IPS-20b (cell line): ENCODE measurements around the gene IL1B.

ENCODE experiments used
- H3K27ac ChIP-seq: one replicate; pipeline ENCODE4 v1.5.1; 2013; ENCODE audit warnings: low read length
- H3K27me3 ChIP-seq: 2 replicates; pipeline ENCODE4 v1.6.1; 2013; ENCODE audit warnings: mild to moderate bottlenecking, low read length, inconsistent platforms; ENCODE audit not compliant: insufficient read depth
- H3K36me3 ChIP-seq: 2 replicates; pipeline ENCODE4 v1.6.1; 2013; ENCODE audit warnings: low read depth, mild to moderate bottlenecking, inconsistent platforms, low read length, moderate library complexity; ENCODE audit not compliant: insufficient read depth
- H3K4me1 ChIP-seq: 2 replicates; pipeline ENCODE4 v1.6.1; 2013; ENCODE audit warnings: mild to moderate bottlenecking, control low read depth, inconsistent platforms, low read length, moderate library complexity; ENCODE audit not compliant: insufficient read depth
- H3K4me3 ChIP-seq: 2 replicates; pipeline ENCODE4 v1.5.1; 2013; ENCODE audit warnings: mild to moderate bottlenecking, low read length, inconsistent platforms
- H3K9ac ChIP-seq: 2 replicates; pipeline ENCODE4 v1.6.1; 2013; ENCODE audit warnings: low read depth, mild to moderate bottlenecking, inconsistent platforms, low read length, moderate library complexity
- H3K9me3 ChIP-seq: 2 replicates; pipeline ENCODE4 v1.6.1; 2013; ENCODE audit warnings: mild to moderate bottlenecking, low read depth, low read length, inconsistent platforms; ENCODE audit not compliant: insufficient read depth

The IL1B gene

DNA sequence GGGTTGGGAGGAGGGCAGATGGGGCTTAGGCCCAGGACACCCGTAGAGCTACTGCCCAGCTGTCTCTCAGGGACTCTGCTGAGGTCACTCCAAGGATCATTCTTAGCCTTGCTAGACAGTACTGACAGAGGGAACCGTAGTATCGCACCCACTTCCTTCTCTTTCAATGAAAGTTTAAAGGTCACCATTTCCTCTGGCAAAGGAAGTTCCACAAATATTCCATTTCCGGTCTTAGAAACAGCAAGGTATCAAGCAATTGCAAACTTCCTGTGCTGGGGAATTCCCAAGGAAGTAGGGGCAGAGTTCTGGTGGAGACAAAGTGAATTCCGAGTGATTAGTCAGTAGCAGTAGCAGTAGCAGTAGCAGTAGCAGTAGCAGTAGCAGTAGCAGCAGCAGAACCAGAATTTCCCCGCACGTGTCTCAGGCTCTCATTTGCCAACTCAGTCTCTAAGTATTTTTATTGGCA is 24.7 kb downstream of the IL1B start:
- H3K27ac ChIP-seq, result no peak overlapping the region
- H3K9ac ChIP-seq, result no peak overlapping the region
- no peak overlapping the region for H3K4me3 ChIP-seq

DNA sequence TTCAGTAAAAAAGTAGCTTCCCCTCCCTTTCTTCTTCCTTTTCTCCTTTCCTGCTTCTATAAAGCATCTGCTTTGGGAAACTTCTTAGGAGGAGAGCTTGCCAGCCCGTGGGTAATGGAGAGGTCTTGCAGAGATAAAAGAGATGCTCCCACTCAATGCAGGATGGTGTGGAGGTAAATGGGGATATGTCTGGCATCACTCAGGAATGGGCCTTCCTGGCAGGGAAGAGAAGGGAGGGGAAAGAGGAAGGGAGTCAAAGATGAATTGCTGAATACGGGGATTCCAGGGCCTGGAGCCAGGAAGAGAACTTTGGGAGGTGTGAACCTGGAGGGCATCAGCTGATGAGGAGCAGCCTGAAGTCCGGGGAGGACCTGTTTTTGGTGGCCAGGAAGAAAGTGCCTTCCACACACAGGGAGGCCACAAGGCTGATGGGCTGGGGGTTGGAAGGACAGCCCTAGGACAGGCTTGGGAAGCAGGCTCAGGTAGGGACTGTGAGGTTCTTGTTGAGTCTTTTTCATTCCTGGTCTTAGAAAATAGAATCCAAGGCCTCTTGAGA is 25.2 kb downstream of the IL1B start:
- H3K4me1 ChIP-seq, result peaks cover 19% of the 10 kb centered on the region
- no peak overlapping the region for H3K9ac ChIP-seq
- H3K27ac ChIP-seq, result no peak overlapping the region
- H3K36me3 ChIP-seq, result no peaks in the 10 kb centered on the region
- no peak overlapping the region for H3K4me3 ChIP-seq
- no peaks in the 10 kb centered on the region for H3K27me3 ChIP-seq
- 0 out of 2 replicates have a peak, but pooled peaks cover 3% of the 10 kb centered on the region for H3K9me3 ChIP-seq

More for the DNA sequence above, 24.7 kb downstream of the IL1B start:
- Histone ChIP-seq H3K36me3 (no peaks in the 10 kb centered on the region), H3K9me3 (0 out of 2 replicates have a peak, but pooled peaks cover 3% of the 10 kb centered on the region), H3K27me3 (no peaks in the 10 kb centered on the region), H3K4me1 (peaks cover 21% of the 10 kb centered on the region)

DNA sequence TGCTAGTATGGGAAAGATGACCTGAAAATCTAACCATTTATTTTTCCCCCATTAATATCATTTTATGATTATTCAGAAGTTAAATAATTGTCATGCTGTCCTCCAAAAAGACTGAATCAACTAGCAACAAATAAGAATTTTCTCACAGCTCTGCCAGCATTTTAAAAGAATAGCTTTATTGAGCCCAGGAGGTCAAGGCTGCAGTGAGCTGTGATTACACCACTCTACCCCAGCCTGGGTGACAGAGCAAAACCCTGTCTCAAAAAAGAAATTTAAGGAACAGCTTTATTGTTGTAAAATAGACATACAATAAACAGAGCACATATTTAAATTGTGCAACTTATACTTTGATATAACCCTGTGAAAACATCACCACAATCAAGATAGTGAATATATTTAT is 27.5 kb downstream of the IL1B start:
- Histone ChIP-seq H3K9me3 (0 out of 2 replicates have a peak, but pooled peaks cover 3% of the 10 kb centered on the region), H3K9ac (no peak overlapping the region), H3K27ac (no peak overlapping the region)

DNA sequence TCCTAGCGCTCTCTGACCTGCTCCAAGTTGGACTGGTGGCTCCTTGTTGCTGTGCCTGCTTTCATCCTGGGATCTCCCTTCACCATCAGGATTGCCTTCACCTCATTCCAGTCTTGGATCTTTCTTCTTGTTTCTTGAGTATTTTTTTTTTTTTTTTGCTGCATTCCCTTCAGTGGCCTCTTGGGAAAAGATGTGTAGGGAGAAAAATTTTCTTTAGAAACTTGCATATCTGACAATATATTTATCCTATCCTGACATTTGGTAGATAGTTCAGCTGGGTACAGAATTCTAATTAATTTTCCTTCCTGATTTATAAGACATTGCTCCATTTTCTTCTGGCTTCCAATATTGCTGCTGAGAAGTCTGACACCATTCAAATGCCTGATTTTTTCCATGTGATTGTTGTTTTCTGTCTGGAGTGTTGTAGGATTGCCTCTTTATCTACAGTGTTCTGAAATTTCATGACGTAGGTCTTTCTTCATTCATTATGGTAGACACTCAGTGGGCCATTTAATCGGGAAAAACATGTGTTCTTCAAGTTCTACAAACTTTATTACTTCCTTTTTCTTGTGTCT is 29.3 kb downstream of the IL1B start:
- H3K9me3 ChIP-seq, result 0 out of 2 replicates have a peak, but pooled peaks cover 3% of the 10 kb centered on the region
- no peaks in the 10 kb centered on the region for H3K36me3 ChIP-seq
- H3K4me3 ChIP-seq, result no peak overlapping the region
- no peak overlapping the region for H3K27ac ChIP-seq
- no peaks in the 10 kb centered on the region for H3K4me1 ChIP-seq
- H3K9ac ChIP-seq, result no peak overlapping the region
- H3K27me3 ChIP-seq, result no peaks in the 10 kb centered on the region

More for the DNA sequence above, 27.5 kb downstream of the IL1B start:
- H3K36me3 ChIP-seq, result no peaks in the 10 kb centered on the region
- H3K27me3 ChIP-seq, result no peaks in the 10 kb centered on the region
- H3K4me1 ChIP-seq, result peaks cover 14% of the 10 kb centered on the region
- no peak overlapping the region for H3K4me3 ChIP-seq

DNA sequence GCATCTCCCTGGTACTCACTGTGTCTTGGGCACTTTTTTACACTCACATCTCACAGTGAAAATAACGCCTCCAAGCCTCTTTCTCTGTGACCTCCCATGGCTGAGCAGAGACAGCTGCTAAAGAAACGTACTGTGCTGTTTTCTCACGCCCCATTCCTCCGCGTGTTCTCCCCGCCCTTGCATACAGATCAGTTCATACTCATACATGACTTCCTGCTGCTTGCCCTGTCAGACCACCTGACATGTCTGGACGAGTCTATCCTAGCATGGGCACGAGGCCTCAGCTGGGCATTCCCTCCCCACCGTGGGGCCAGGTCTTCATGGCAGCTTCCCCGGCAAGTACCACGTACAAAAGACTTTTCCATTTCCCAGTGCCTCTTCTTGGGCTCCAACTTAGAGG is 31.0 kb downstream of the IL1B start:
- H3K4me1 ChIP-seq, result 0 out of 2 replicates have a peak, but pooled peaks cover 5% of the 10 kb centered on the region
- no peak overlapping the region for H3K9ac ChIP-seq
- H3K4me3 ChIP-seq, result no peak overlapping the region
- H3K27me3 ChIP-seq, result no peaks in the 10 kb centered on the region
- no peak overlapping the region for H3K27ac ChIP-seq
- 0 out of 2 replicates have a peak, but pooled peaks cover 3% of the 10 kb centered on the region for H3K9me3 ChIP-seq
- H3K36me3 ChIP-seq, result no peaks in the 10 kb centered on the region

DNA sequence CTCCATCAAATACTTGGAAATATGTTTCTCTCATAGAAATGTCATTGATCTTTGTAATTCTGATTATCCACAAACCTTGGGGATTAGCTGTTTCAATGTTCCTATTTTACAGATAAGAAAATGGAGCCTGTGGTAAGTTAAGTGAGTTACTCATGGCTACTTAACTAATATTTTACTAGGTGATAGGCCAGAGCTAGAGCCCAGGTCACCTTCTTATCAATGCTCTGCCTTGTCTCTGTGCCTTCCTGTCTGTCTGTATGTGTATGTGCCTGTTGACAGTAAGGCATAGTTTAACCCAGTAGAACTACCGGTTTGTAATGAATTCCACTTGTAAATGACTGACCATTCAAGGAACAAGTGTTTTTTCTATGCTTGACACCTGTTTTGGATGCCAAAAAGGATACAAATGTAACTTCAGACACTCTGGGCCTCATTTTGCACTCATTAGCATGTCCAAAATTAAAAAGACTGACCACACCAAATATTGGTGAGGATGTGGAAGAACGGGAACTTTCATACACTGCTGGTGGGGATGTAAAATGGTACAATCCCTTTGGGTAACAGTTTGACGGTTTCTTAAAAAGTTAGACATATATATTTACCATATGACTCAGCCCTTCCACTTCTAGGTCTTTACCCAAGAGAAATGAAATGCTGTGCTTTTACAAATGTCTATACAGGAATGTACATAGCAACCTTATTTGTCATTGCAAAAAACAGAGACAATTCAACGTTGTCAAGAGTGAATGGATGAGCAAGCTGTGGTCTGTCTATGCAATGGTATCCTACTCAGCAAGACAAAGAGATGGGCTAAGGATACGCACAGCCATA is 32.7 kb downstream of the IL1B start:
- Histone ChIP-seq H3K27me3 (no peaks in the 10 kb centered on the region), H3K4me3 (no peak overlapping the region), H3K9me3 (0 out of 2 replicates have a peak, but pooled peaks cover 3% of the 10 kb centered on the region), H3K4me1 (0 out of 2 replicates have a peak, but pooled peaks cover 5% of the 10 kb centered on the region), H3K27ac (no peak overlapping the region), H3K9ac (no peak overlapping the region), H3K36me3 (no peaks in the 10 kb centered on the region)

DNA sequence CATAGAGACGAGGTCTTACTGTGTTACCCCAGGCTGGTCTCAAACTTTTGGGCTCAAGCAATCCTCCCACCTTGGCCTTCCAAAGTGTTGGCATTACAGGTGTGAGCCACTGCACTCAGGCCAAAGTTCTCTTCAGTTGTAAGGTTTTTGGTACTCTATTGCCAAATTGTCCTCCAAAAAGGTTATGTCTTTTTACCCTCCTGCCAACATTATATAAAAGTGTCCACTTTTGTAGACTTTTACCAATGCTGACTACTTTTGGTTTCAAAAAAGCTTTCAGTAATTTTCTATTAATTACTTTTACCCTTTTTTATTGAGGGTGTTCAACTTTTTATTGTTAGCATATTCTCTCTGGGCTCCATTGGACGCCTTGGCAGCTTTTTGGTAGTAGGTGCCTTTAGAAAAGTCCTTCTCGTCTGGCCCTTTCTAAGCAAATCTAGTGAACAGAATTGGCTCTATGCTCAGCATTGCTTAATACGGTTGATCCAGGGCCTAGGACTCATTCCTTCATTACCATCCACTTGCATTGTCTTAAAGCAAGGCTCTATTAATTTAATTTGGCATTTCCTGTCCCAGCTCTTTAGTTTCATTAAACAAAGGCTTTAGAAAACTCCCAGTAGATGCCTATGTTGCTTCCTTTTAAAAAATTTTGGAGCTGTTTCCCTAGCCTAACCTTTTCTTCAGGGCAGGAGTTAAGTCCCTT is 35.5 kb downstream of the IL1B start:
- no peaks in the 10 kb centered on the region for H3K27me3 ChIP-seq
- H3K36me3 ChIP-seq, result no peaks in the 10 kb centered on the region
- no peak overlapping the region for H3K4me3 ChIP-seq
- H3K4me1 ChIP-seq, result 0 out of 2 replicates have a peak, but pooled peaks cover 5% of the 10 kb centered on the region
- no peak overlapping the region for H3K27ac ChIP-seq
- H3K9ac ChIP-seq, result no peak overlapping the region
- no peaks in the 10 kb centered on the region for H3K9me3 ChIP-seq

DNA sequence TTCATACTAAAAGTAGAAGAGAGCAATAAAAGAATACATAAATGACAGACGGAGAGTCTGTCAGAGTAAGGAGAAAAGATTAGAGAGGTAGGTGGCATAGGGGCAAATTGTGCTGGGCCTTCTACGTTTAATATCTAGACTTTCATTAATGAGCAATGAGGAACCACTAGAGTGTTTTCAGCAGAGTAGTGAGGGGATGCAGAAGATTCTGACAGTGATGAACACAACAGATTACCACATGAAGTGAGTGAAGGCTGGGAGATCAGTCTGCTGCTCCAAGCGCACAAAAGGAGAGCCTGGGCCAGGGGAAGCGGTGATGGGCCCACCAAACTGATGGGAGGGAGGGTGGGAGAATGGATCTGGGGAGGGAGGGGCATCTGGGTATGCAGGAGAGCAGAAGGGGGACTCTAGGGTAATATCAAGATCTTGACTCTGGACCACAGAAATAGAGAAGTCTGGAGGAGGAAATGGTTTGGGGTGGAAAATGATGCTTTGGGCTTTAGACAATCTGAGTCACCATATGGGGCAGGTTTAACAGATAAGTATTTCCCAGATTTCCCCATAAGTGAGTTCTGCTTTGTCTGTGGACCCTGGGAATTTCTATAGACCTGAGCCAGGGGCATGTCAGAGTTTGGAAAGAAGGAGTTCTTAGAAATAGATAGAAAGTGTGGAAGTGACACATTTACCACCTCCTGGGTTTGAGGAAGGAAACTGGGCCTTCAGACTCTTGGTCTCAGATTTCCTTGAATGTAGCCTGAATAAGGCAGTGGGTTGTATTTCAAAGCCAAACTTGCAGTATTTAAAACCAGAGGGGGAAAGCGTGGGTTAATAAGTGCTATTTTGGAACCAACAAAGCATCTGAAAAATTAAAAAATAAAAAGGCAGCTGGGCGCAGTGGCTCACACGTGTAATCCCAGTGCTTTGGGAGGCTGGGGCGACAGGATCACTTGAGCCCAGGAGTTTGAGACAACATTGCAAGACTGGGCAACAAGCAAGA is 37.3 kb downstream of the IL1B start:
- Histone ChIP-seq H3K4me3 (no peak overlapping the region), H3K27me3 (no peaks in the 10 kb centered on the region), H3K36me3 (no peaks in the 10 kb centered on the region), H3K9me3 (no peaks in the 10 kb centered on the region), H3K27ac (no peak overlapping the region), H3K4me1 (peaks cover 10% of the 10 kb centered on the region; the same call in 1 of the 2 replicates), H3K9ac (no peak overlapping the region)

DNA sequence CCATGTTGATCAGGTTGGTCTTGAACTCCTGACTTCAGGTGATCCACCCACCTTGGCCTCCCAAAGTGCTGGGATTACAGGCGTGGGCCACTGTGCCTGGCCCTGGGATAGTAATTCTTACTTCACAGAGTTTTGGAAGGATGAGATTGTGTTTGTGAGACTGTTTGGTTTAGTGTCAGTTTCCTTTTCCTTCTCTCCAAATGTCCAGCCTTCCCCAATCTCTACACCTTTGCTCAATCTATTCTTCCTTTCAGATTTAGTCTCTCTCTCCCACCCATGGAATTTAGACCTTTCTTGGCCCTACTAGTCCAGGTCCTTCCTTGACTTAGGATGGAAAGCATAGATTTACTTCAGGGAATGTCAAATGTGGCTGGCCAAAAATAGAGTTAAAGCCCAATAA is 40.1 kb downstream of the IL1B start:
- H3K36me3 ChIP-seq, result no peaks in the 10 kb centered on the region

DNA sequence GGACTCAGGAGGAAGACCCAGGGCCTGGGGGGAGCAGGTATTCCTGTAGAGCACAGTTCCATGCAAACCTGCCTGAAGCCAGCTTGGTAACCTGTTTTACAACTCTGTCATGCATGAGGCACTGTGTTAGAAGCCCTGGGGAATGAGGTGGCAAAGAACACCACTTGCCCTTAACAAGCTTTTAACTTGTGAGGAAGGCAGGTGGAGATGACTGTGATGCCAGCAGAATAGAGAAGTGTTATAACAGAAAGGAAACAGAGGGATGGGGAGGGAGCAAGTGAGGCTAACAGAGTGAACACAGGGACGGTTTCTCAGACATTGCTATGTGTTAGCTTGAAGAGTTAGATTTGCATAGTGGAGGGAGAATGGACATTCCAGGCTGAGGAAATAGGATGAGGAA is 40.8 kb downstream of the IL1B start:
- no peak overlapping the region for H3K4me3 ChIP-seq
- H3K27ac ChIP-seq, result no peak overlapping the region
- no peak overlapping the region for H3K9ac ChIP-seq
- H3K4me1 ChIP-seq, result peaks cover 10% of the 10 kb centered on the region; the same call in 1 of the 2 replicates
- H3K27me3 ChIP-seq, result no peaks in the 10 kb centered on the region
- no peaks in the 10 kb centered on the region for H3K36me3 ChIP-seq
- no peaks in the 10 kb centered on the region for H3K9me3 ChIP-seq

More for the DNA sequence above, 40.1 kb downstream of the IL1B start:
- H3K9me3 ChIP-seq, result no peaks in the 10 kb centered on the region
- H3K4me3 ChIP-seq, result no peak overlapping the region
- no peak overlapping the region for H3K27ac ChIP-seq
- H3K4me1 ChIP-seq, result peaks cover 10% of the 10 kb centered on the region; the same call in 1 of the 2 replicates
- no peaks in the 10 kb centered on the region for H3K27me3 ChIP-seq
- no peak overlapping the region for H3K9ac ChIP-seq
